Measurements from ENCODE around the gene COX20.

The COX20 gene

DNA sequence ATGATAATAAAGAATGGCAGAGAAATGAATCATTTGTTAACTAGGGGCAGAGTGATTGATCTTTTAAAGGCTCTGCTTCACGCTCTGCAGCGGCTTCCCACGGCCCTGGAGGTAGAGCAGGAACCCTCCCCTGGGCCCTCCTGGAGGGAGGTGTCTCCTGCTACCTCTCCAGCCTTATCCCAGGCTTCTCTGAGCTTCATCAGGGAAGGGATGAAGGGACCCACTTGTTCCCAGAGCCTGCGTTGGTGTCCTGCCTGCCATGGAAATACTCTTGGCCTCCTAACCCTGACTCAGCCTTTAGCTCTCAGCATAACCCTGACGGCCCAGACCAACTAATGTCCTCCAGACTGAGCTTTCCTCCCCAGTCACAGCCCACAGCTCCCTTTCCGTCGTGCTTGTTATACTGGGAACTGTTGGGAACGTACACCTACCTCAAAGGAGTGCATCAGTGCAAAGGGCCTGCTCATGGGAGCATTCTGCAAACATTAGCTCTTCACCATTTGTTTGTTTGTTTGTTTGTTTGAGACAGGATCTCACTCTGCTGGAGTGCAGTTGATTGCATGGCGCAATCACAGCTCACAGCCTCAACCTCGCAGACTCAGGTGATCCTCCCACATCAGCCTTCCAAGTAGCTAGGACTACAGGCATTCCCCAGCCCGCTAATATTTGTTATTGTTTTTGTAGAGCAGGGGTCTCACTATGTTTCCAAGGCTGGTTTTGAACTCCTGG is 46.3 kb downstream of the COX20 start:
- no peak for DNase-seq

GRCh38 chr1:244887281-244887680 is 51.8 kb downstream of the COX20 start:
- DNase-seq = no peak

DNA sequence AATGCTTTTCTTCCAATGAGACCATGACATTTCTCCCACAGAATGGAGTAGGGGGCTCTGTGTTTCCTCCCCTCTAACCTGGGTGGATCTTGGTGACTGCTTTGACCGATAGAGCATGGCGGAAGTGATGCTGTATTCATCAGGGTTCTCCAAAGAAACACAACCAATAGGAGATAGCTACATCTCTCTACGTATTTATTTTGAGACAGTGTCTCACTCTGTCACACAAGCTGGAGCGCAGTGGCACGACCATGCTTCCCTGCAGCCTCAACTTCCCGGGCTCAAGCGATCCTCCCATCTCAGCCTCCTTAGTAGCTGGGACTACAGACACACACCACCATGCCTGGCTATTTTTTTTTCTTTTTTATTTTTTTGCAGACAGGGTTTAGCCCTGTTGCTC is 58.4 kb downstream of the COX20 start:
- DNase-seq = no peak

All from amniotic stem cell (primary cell).